Measurements from ENCODE around the gene DLAT.
"Not testable (repeated sequence)": the region's sequence is repeated elsewhere in the genome, so short reads cannot be mapped to it uniquely, and the experiment has no call there.

The DLAT gene

DNA sequence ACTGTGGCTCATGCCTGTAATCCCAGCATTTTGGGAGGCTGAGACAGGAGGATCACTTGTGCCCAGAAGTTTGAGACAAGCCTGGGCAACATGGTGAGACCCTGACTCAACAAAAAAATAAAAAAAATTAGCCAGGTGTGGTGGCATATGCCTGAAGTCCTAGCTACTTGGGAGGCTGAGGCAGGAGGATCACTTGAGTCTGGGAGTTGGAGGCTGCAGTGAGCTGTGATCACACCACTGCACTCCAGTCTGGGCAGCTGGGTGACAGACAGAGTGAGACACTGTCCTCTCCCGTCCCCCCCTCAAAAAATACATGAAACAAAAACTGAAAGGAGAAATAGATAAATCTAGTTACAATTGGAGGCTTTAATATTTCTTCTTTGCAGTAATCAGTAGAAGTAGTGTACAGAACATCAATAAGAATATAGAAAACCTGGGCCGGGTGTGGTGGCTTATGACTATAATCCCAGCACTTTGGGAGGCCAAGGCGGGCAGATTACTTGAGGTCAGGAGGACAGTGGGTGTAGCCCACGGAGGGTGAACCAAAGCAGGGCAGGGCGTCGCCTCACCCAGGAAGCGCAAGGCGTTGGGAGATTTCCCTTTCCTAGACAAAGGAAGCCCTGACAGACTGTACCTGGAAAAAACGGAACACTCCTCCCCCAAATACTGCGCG is 19.6 kb upstream of the DLAT start:
- DNase-seq = no peak

DNA sequence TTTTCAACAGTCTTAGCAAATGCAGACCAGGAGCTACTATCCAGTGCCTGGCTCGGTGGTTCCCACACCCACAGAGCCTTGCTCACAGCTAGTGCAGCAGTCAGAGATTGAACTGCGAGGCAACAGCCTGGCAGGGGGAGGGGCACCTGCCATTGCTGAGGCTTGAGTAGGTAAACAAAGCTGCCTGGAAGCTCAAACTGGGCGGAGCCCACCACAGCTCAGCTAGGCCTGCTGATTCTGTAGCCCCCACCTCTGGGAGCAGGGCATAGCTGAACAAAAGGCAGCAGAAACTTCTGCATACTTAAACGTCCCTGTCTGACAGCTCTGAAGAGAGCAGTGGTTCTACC is 19.1 kb upstream of the DLAT start:
- DNase-seq = not testable (repeated sequence)

DNA sequence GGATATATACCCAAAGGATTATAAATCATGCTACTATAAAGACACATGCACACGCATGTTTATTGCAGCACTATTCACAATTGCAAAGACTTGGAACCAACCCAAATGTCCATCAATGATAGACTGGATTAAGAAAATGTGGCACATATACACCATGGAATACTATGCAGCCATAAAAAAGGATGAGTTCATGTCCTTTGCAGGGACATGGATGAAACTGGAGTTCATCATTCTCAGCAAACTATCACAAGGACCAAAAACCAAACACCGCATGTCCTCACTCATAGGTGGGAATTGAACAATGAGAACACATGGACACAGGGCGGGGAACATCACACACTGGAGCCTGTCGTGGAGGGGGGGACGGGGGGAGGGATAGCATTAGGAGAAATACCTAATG is 13.8 kb upstream of the DLAT start:
- DNase-seq = not testable (repeated sequence)

DNA sequence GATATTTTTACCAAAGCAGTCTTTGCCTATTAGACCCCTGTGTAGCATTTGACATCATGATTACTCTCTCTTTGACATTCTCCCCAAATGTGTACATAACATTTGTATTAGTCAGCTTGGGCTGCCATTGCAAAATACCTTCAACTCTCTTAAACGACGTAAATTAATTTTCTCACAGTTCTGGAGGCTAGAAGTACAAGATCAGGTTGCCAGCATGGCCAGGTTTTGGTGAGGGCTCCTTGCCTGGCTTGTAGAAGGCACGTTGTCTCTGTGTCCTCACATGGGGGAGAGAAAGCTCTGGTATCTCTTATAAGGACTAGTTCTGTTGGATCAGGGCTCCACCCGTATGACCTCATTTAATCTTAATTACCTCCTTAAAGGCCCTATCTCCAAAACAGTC is 12.3 kb upstream of the DLAT start:
- DNase-seq = no peak

DNA sequence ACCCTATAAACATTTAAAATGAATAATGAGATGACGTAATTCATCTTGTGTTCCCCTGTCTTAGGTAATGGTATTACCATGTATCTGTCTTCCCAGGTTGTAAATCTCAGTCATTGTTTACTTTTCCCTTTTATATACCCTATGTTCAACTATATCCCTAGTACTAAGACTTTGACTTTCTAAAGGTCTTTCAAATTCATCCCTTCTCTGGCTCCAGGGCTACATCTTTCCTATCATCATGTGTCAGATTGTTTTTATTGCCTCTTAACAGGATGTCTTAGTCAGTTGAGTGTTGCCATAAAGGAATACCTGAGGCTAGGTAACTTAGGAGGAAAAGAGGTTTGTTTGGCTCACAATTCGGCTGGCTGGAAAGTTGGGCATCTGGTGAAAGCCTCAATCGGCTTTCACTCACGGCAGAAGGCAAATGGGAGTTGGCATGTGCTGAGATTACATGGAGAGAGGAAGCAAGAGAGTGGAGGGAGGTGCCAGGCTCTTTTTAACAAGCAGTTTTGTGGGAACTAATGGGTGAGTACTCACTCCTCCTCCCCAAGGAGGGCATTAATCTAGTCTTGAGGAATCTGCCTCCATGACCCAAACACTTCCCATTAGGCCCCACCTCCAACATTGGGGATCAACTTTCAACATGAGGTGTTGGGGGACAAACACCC is 11.6 kb upstream of the DLAT start:
- DNase-seq = no peak

DNA sequence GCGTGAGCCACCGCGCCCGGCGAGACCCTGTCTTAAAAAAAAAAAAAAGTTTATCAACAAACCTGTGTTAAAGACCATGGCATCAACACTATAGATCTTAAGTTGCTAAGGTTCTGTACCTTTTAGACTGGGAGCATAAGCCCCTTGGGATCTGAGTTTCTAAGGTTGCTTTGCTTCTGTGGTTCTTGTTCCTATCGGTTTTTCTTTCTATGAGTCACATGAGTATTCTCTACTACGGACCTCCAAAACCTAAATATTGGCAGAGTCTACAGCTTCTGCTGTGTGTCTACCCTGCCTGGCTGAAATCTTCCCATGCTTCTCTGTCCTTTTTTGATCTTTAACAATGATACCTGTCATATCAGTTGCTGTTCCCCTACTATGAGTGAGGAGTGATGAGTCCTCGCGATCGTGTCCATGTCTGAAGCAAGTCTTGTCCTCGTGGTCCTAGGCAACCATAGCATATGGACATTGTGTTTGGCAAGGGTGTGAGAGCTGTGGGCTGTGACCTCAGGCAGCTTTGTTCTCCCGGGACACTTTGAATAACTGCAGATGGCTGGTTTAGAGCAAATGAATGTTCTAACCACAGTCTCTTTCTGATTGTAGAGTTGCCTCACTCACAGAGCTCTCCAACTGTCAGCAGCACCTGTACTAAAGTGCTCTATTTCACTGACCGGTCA is 9.0 kb upstream of the DLAT start:
- DNase-seq = no peak

DNA sequence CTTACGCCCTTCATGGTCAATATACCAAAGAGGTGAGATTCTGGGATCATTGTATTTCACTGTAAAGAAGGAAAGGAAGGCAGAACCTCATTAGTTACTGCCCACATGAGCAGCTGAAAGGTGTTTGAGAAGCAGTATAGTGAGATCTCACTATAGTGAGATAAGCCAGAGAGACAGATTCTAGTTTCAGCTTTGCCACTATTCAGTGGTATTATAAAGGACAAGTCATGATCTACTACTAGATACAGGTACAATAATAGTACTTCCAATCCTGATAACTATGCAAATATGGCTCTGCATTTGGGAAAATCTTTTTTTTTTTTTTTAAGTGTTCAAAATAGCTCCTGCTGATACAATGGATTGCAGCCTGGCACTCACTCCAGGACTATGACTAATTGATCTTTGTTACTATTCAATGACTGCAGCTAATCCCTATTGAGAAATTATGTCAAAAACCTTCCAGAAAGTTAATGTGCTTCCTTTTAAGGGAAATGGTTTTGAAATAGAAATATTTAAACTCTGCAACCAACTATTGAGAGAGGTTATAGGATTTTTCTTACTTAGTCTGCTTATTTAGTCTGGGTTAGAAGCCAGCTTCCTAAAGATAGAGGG is 8.3 kb upstream of the DLAT start:
- DNase-seq = no peak

DNA sequence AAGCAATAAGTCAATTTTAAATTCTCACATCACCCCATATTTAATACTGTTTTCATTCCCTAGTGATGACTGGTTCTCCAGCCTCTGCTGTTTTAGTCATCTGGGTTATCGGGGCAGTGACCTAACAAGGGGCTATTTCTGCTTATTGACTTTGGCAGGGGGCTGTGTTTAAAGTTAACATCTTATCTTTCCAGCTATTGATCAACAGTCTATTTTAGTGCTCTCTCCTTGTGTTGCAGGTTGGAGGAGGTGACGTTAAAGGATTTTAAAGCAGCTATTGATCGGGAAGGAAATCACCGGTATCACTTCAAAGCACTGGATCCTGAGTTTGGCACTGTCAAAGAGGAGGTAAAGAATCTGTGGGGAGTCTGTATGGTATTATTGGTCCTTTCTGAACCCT is 7.7 kb upstream of the DLAT start:
- DNase-seq = no peak

DNA sequence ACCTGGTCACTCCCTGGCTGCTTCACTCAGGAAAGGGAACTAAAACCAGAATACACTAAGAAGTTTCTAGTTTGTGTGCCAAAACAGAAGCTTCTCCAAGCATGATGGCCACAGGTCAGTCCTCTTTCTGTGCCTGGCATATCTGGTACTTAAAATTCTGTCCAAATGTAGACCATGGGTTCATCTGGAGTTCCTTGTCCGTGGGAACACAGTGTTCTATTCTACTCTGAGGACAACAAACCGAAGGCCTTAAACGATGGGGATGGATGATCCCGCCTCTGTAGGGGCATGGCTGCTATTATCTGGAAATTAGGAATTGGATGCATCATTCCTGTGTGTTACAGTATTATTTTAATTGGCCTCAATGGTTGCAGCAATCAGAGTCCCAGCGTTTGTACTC is 6.1 kb upstream of the DLAT start:
- DNase-seq = no peak

DNA sequence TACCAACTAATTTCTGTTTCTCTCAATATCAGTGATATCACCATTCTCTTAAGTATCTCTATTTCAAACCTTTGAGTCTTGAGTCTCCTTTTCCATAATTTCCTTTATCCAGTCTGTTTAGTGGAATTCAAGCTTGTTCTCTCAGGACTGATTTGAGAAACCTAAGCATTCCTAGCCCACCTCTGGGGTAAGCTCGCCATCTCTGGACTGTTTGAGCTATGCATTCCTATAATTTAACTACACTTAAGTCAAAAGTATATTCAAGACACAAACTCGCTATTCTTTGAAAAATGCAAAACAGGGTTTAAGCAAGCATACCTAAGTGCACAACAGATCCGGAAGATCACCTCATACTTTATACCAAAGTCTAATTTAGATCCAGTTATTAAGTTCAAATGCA is 2.1 kb upstream of the DLAT start:
- no peak for DNase-seq

DNA sequence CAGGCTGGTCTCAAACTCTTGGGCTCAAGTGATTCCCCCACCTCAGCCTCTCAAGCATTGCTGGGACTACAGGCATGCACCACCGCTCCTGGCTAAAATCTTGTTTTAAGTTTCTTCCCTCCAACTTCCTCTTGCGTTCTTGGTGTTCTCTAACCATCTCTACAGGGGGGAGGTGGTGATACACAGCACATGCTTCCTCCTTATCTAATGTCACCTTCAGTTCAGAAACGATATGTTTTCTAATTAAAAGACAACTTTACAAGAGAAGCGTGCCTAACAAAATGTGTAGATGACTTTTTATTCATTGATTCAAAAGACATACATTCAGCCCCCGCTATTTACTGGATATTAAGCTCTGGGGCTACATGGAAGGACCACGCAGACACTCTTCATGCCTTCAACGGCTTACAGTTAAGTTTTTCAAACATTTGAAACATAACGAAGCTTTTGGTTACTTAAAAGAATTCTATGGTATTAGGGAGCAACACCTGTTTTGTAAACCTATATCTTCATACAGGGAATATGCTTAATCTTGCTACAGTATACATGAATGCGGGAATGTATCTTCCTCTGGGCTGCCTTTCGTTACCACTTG is 933 bp upstream of the DLAT start:
- no peak for DNase-seq

DNA sequence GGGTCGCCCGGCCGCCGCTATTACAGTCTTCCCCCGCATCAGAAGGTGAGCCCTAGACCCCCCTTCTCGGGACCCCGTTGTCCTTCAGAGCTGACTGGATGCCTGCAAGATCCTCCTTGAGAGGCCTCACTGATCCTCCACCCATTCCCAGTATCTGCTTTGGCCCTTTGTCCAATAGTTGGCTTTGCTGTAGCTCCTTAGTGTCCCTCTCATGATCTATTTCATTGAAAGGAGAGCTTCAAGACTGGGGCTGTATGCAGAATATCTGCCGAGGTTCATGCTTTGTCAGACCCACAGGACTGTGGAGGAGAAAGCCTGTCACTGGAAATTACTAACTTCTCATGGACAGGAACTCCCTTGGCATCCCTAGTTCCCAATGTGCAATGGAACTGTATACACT is 499 bp downstream of the DLAT start:
- no peak for DNase-seq

DNA sequence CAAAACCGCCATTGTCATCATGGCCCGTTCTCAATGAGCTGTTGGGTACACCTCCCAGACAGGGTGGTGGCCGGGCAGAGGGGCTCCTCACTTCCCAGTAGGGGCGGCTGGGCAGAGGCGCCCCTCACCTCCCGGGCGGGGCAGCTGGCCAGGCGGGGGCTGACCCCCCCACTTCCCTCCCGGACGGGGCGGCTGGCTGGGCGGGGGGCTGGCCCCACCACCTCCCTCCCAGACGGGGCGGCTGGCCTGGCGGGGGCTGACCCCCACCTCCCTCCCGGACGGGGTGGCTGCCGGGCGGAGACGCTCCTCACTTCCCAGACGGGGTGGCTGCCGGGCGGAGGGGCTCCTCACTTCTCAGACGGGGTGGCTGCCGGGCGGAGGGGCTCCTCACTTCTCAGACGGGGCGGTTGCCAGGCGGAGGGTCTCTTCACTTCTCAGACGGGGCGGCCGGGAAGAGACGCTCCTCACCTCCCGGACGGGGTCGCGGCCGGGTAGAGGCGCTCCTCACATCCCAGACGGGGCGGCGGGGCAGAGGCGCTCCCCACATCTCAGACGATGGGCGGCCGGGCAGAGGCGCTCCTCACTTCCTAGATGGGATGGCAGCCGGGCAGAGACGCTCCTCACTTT is 1.7 kb downstream of the DLAT start:
- not testable (repeated sequence) for DNase-seq

DNA sequence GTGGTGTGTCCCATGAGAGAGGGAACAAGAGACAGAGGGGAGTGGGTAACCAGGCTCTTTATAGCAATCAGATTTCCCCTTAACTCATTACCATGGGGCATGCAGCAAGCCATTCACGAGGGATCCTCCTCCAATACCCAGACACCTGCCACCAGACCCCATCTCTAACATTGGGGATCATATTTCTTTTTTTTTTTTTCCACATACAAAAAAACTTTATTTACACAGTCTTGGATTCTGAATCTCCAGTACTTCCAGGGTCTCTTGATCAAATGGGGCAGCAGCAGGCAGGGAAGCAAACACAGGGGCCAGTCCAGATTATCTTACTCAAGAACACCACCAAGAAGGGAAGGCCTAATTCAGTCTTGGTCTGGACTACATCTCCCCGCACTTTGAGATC is 4.3 kb downstream of the DLAT start:
- DNase-seq = no peak

DNA sequence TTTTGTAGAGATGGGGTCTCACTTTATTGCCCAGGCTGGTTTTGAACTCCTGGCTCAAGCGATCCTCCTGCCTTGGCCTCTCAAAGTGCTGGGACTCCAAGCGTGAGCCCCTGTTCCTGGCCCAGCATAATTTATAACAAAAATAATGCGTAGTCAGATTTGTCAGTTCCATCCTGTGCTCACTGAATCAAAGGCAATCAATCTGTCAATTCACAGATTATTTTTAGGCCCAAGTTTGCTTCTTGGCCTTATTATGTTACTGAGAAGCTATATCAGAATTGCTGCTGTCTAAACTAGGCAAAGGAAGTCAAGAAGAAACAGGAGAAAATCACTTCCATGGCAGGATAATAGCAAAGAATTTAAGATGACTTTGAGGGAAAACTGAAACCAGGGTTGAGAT is 8.7 kb downstream of the DLAT start:
- DNase-seq = no peak

DNA sequence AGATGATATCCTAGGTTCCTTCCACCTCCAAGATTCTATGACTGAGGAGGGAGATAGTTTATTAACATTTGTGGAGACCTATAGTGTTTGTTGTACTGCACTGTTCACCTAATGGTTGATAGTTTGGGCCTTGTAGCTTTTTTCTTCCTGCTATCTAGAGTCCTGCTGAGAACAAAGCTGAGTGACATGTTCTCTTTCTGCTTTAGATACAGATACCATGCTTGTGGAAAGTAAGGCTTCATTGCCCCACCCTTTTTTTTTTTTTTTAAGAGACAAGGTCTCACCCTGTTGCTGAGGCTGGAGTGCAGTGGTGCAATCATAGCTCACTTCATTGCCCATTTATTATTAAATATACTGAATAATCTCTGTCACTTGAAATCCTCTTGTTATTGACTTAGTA is 12.3 kb downstream of the DLAT start:
- DNase-seq = no peak

DNA sequence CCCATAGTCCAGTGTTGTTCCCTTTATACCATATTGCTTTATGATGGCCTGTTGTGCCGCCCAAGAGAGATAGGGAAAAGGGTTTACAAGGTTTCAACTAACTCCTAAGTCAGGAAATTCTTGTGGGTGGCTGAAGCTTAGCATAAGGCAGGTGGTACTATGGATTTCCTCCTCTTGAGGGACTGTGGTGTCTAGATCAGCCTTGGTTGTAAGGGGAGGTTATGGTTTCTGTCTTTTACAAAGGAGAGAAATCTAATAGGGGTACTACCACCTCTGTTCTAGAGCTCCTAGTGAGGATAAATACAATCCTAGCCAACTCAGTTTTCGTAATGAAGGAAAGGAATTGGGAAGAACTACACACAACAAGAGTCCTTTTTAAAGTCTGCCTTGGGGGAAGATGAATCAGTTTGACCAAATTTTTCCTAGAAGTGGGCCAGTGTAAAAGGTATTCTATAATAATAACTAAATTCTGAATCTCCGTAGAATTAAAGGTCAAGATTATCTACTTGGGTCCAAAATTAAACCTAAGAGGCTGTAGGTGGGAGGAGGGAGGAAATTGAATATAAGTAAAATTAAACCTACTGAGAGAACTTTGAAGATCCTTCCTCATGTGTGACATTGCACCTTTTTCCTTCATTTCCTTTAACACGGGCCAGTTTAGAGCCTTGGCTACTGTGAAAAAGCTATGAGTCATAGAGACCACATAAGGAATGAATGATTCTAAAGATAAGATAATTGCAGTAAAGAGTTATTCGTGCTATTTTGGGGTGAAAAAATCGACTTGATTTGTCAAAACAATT is 17.2 kb downstream of the DLAT start:
- DNase-seq = no peak

DNA sequence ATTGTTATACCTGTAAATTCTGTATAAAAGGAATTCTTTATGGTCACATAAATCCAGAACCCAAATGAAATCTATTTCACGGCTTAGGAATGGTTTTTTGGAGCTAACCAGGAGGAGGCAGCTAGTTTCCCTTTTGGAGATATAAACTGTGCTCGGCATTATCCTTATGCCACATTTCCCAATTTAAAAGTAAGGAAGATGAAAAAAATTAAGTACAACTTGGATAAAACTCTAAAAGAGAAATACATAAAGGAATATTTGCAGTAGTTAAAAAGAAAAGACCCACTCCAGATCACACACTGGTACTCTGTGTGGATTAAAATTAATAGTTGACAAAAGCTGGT is 17.7 kb downstream of the DLAT start:
- no peak for DNase-seq

DNA sequence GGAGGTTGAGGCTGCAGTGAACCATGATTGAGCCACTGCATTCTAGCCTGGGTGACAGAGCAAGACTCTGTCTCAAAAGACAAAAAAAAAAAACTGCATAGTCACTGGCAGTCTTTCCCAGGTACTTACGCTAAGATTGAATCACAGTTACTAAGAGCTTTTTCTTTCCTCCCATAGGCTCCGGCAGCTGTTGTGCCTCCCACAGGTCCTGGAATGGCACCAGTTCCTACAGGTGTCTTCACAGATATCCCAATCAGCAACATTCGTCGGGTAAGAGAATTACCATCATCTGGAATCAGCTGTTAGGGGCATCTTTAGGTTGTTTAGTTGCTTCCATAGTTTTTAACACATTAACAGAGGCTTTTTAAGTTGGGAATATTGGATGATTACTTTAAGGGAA is 19.8 kb downstream of the DLAT start:
- DNase-seq = no peak

DNA sequence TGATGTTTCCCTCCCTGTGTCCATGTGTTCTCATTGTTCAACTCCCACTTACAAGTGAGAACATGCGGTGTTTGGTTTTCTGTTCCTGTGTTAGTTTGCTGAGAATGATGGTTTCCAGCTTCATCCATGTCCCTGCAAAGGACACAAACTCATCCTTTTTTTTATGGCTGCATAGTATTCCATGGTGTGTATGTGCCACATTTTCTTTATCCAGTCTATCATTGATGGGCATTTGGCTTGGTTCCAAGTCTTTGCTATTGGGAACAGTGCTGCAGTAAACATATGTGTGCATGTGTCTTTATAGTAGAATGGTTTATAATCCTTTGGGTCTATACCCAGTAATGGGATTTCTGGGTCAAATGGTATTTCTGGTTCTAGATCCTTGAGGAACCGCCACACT is 21.4 kb downstream of the DLAT start:
- not testable (repeated sequence) for DNase-seq

DNA sequence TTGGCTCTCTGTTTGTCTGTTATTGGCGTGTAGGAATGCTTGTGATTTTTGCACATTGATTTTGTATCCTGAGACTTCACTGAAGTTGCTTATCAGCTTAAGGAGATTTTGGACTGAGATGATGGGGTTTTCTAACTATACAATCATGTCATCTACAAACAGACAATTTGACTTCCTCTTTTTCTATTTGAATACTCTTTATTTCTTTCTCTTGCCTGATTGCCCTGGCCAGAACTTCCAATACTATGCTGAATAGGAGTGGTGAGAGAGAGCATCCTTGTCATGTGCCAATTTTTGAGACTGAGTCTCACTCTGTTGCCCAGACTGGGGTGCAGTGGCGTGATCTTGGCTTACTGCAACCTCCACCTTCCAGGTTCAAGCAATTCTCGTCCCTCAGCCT is 23.0 kb downstream of the DLAT start:
- DNase-seq = not testable (repeated sequence)

DNA sequence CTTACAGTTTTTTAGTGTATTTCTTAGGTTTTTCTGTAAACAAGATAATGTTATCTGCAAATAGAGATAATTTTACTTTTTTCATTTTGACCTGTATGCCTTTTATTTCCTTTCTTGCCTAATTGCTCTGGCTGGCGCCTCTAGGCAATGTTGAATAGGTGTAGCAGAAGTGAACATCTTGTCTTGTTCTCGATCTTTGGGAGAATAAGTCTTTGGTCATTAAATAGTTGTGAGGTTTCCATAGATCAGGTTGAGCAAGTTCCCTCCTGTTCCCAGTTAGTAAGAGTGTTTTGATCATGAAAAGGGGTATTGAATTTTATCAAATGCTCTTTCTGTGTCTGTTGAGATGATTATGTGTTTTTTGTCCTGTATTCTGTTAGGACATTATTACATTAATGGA is 24.6 kb downstream of the DLAT start:
- DNase-seq = no peak

DNA sequence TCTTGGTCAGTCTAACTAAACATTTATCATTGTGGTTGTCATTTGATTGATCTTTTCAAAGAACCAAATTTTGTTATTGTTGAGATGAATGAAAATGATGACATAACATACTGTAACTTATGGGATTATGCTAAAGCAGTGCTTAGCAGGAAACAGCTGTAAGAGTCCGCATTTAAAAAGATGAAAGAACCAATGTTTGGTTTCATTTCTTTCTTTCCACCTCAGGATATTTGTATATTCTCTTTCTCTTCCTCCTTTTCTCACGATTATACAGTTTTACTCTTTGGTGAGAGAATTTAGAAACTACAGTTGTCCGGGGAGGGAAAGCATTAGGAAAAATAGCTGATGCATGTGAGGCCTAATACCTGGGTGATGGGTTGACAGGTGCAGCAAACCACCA is 25.5 kb downstream of the DLAT start:
- DNase-seq = no peak
